ENCODE data around the gene ANKZF1. TPM values are rescaled to one million over a fixed set of nuclear protein-coding genes. Genes with fewer than 3 reads are reported as not detected.
A peak's percentile ranks its signal among the peaks of the same experiment; 100 is the strongest.

The ANKZF1 gene
- total RNA-seq, 1 experiment from 2014 or later: 36.2 TPM

- in situ Hi-C loops (cut with HindIII; ENCODE audit: low pct_unique_long_range_greater_than_20kb, low sequenced_read_pairs) (no loop called here), intact Hi-C loops (cut with micrococcal nuclease; ENCODE audit: unreplicated experiment) (no loop called here)
- DNase-seq (ENCODE audit: low read depth, low spot score) (no peak), ATAC-seq (no peak)
- Histone ChIP-seq H3K4me1 (ENCODE audit: control insufficient read depth, insufficient read depth, low read length) (peaks cover 34% of the 10 kb centered on the region), H3K27me3 (ENCODE audit: control insufficient read depth, insufficient read depth, low read length) (no peaks in the 10 kb centered on the region), H3K36me3 (ENCODE audit: control insufficient read depth, insufficient read depth, low read length) (no peaks in the 10 kb centered on the region; the same call in 1 of the 2 replicates), H3K9me3 (ENCODE audit: control insufficient read depth, insufficient read depth, low read depth, low read length) (no peaks in the 10 kb centered on the region), H3K4me3 (ENCODE audit: low read depth in 2 of 2, low read length in 2 of 2) (peak overlapping the region; percentile 84 to 94), H3K27ac (ENCODE audit: low read length) (peak overlapping the region; percentile 81)
- ChIA-PET CTCF (no interaction called here), POLR2A (interaction anchor here (0.5 to 1.5 kb wide), 6 partner anchors 10 to 255 kb away, joined by 3 to 11 read pairs (median 4); partner anchors contain the start of genes ANKZF1, ATG9A and TUBA4A)
- TSS peak; percentile 91 for BruUV-seq (replicated peaks)
- TF ChIP-seq SIN3A (IDR thresholded peaks at IDR 0.05; ENCODE audit: borderline replicate concordance, insufficient read depth, low read depth, low read length): no peak
- no peak for TF ChIP-seq TCF7L2 (IDR thresholded peaks at IDR 0.05; ENCODE audit: low read depth, low read length)
- no peak for TF ChIP-seq POLR2AphosphoS5 (IDR thresholded peaks at IDR 0.05; ENCODE audit: low read depth, low read length)
- no peak for TF ChIP-seq CTCF (IDR thresholded peaks at IDR 0.05)
- TF ChIP-seq REST (IDR thresholded peaks at IDR 0.05; ENCODE audit: insufficient read depth in 1 of 2, low read depth in 2 of 2, low read length in 1 of 2): no peak
These were observed 15.2 kb downstream of the ANKZF1 start for GRCh38 chr2:219244789-219245147.

- Histone ChIP-seq H3K27ac (ENCODE audit: low read length) (peak within 1 kb of the TSS; percentile 81), H3K27me3 (ENCODE audit: control insufficient read depth, insufficient read depth, low read length) (no peaks in the 10 kb centered on the region), H3K9me3 (ENCODE audit: control insufficient read depth, insufficient read depth, low read depth, low read length) (no peaks in the 10 kb centered on the region), H3K36me3 (ENCODE audit: control insufficient read depth, insufficient read depth, low read length) (no peaks in the 10 kb centered on the region; the same call in 1 of the 2 replicates), H3K4me1 (ENCODE audit: control insufficient read depth, insufficient read depth, low read length) (peaks cover 39% of the 10 kb centered on the region), H3K4me3 (ENCODE audit: low read depth in 2 of 2, low read length in 2 of 2) (peak within 1 kb of the TSS; percentile 84 to 94)
- no TSS peak for BruUV-seq (replicated peaks)
- ChIA-PET POLR2A (interaction anchor here (0.5 to 1.5 kb wide), 8 partner anchors 9 to 325 kb away, joined by 3 to 11 read pairs (median 4); partner anchors contain the start of genes ANKZF1, ATG9A and TUBA4A), CTCF (interaction anchor here (1.2 kb wide), 1 partner anchor 17 kb away, joined by 6 read pairs; no protein-coding TSS in a partner anchor)
- in situ Hi-C loops (cut with HindIII; ENCODE audit: low pct_unique_long_range_greater_than_20kb, low sequenced_read_pairs): no loop called here
- DNase-seq (ENCODE audit: low read depth, low spot score): peak; percentile 62
- intact Hi-C loops (cut with micrococcal nuclease; ENCODE audit: unreplicated experiment): no loop called here
- TF ChIP-seq SIN3A (IDR thresholded peaks at IDR 0.05; ENCODE audit: borderline replicate concordance, insufficient read depth, low read depth, low read length) (peak; percentile 91; the same call in 1 of the 2 replicates), TCF7L2 (IDR thresholded peaks at IDR 0.05; ENCODE audit: low read depth, low read length) (no peak), CTCF (IDR thresholded peaks at IDR 0.05) (no peak), POLR2AphosphoS5 (IDR thresholded peaks at IDR 0.05; ENCODE audit: low read depth, low read length) (peak; percentile 96), REST (IDR thresholded peaks at IDR 0.05; ENCODE audit: insufficient read depth in 1 of 2, low read depth in 2 of 2, low read length in 1 of 2) (0 out of 4 replicates have a peak, but pooled peaks of 1 of the 2 experiments have one; percentile 18)
- peak; percentile 95 for ATAC-seq
These were observed 15.7 kb downstream of the ANKZF1 start, which contains the start of the genes GLB1L and STK16 for GRCh38 chr2:219245148-219245898. Gene GLB1L (minus strand): TSS chr2:219245444. CDS start chr2:219243573, 1,871 bp downstream. Gene STK16 (plus strand): TSS chr2:219245479. CDS start chr2:219246000, 521 bp downstream.
